GM19239 (cell line): Measurements from ENCODE around the gene PEAK1.

Experiments used
- DNase-seq: peaks from one replicate; pipeline ENCODE4 v3.0.0; 2011; ENCODE audit warnings: low spot score; ENCODE audit not compliant: insufficient read length
- FAIRE-seq: peaks from 2 replicates; lab custom pipeline; 2011; peaks lifted over from hg19 to GRCh38; lab: Jason Lieb, UNC

Gene PEAK1

GRCh38 chr15:77247116-77247515 is 172.8 kb downstream of the PEAK1 start:
- FAIRE-seq = no peak
- no peak for DNase-seq

DNA sequence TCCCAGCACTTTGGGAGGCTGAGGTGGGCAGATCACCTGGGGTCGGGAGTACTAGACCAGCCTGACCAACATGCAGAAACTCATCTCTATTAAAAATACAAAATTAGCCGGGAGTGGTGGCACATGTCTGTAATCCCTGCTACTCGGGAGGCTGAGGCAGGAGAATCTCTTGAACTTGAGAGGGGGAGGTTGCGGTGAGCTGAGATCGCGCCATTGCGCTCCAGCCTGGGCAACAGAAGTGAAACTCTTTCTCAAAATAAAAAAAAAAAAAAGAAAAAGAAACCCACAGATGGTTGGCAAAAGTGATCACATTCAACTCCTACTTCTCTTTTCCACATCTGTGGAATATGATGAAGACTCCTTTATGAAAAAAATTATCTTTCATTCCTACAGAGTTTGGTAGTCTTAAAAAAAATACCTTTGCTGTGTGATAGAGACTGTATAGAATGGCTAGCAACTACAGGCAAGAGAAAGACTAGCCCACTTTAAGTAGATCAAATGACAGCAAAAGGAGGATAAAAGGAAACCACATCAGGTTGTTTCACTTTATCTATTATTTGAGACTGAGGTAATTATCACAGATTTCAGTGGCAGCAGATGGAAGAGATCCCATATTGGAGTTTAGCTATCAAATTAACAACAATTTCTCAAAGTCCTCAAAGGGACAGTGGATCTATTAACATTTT is 176.0 kb downstream of the PEAK1 start:
- DNase-seq (no peak), FAIRE-seq (peak; percentile 49)

GRCh38 chr15:77243135-77243534 is 176.8 kb downstream of the PEAK1 start:
- FAIRE-seq = no peak
- no peak for DNase-seq

DNA sequence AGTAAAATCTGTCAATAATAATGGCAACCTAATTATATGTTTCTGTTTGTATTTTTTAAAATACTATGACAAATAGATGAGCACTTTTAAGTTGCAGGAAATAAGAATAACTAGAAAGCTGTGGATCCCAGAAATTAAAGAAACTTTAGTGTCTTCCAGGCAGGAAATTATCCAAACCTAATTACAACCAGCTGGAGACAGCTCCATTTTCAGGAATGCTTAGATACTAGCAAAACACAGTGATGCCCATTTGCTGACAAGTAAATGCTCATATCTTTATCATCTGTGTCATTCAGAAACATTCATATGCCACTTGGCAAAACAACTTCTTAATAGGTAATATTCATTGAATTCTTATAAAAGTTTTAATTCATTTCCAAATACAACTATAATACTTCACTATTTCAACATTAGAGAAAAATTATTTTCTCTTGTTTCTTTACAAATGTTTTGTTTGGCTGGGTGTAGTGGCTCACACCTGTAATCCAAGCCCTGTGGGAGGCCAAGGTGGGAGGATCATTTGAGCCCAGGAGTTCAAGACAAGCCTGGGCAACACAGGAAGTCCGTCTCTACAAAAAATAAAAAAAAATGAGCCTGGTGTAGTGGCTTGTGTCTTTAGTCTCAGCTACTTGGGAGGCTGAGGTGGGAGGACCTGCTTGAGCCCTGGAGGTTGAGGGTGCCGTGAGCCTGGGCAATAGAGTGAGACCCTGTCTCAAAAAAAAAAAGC is 179.9 kb downstream of the PEAK1 start:
- FAIRE-seq (no peak), DNase-seq (no peak)

DNA sequence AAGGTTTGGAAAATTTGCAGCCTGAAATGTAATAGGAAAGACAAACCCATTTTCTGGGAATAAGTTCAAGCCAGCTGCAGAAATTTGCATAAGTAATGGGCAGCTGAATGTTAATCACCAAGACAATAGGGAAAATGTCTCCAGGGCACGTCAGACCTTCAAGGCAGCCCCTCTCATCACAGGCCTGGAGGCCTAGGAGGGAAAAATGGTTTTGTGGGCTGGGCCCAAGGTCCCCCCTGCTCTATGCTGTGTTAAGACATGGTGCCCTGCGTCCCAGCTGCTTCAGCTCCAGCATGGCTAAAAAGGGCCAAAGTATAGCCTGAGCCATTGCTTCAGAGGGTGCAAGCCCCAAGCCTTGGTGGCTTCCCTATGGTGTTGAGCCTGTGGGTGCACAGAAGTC is 184.3 kb downstream of the PEAK1 start:
- FAIRE-seq (no peak), DNase-seq (no peak)

GRCh38 chr15:77228828-77229227 is 191.1 kb downstream of the PEAK1 start:
- FAIRE-seq (no peak), DNase-seq (no peak)

- FAIRE-seq = no peak
Measured at GRCh38 chr15:77226652-77227051, 193.3 kb downstream of the PEAK1 start.

GRCh38 chr15:77225646-77226045 is 194.3 kb downstream of the PEAK1 start:
- no peak for DNase-seq
- no peak for FAIRE-seq

More at GRCh38 chr15:77226652-77227051, 193.3 kb downstream of the PEAK1 start:
- no peak for DNase-seq

GRCh38 chr15:77225088-77225487 is 194.8 kb downstream of the PEAK1 start:
- DNase-seq (no peak), FAIRE-seq (no peak)

GRCh38 chr15:77224352-77224751 is 195.6 kb downstream of the PEAK1 start:
- no peak for DNase-seq

DNA sequence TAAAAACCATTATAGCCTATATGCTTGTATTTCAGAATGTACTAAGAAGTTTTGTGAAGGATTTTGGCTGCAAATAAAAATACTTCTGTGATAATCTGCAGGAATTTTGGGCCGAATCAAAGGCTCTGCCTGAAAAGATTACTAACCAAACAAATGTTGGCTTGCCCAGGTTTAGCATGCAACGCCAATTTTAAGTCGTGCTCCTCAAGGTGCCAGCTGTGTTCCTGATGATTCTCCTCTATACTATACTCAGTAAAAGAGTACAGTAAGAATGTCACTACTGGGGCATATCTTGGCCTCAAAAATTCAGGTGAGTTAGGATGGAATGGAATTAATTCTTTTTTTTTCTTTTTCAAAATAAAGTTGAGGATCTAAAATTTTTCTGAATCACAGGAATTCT is 198.2 kb downstream of the PEAK1 start:
- DNase-seq (no peak), FAIRE-seq (no peak)

More at GRCh38 chr15:77224352-77224751, 195.6 kb downstream of the PEAK1 start:
- peak; percentile 4 for FAIRE-seq

DNA sequence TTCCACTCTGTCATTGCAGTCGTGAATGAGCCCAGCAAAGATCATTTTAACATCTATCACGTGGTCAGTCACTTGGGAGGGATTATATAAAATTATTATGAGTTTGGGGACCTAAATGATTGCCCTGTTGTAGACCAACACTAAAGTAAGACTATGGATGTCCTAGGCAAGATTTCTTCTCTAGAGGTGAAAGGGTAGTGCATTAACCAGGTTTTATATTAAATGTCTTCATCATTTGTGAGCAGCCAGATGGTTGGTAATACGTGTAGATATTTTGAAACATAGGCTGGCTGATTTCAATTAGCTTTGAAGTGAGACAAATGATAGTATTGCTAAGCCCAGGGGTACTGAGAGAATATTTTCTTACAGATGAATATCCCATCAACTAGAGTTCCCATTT is 198.7 kb downstream of the PEAK1 start:
- FAIRE-seq (no peak), DNase-seq (no peak)

- FAIRE-seq (no peak), DNase-seq (no peak)
Measured at GRCh38 chr15:77219841-77220240, 200.1 kb downstream of the PEAK1 start.

GRCh38 chr15:77209221-77209620 is 210.7 kb downstream of the PEAK1 start:
- no peak for FAIRE-seq

DNA sequence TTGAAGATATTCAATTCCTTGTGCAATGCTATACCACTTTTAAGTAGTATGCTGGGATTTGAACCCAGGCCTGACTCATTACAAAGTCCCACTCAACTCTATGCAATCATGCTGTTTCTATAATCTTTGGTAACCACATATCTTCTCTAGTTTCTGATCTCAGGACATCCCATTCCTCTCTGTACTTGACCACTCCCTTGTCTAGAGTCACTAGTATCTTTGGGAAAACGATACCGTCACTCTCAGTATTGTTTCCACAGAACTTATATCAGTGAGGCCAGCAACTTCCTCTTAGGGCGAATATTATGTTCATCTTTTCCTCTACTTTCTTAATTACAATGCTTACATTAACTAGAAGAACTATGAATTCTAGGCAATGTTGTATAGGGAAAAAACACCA is 211.7 kb downstream of the PEAK1 start:
- FAIRE-seq = no peak

More at GRCh38 chr15:77209221-77209620, 210.7 kb downstream of the PEAK1 start:
- DNase-seq = no peak

GRCh38 chr15:77201665-77202064 is 218.2 kb downstream of the PEAK1 start:
- no peak for FAIRE-seq
- DNase-seq = no peak

More for the DNA sequence above, 211.7 kb downstream of the PEAK1 start:
- no peak for DNase-seq

GRCh38 chr15:77196381-77196780 is 223.5 kb downstream of the PEAK1 start:
- FAIRE-seq (no peak), DNase-seq (no peak)

DNA sequence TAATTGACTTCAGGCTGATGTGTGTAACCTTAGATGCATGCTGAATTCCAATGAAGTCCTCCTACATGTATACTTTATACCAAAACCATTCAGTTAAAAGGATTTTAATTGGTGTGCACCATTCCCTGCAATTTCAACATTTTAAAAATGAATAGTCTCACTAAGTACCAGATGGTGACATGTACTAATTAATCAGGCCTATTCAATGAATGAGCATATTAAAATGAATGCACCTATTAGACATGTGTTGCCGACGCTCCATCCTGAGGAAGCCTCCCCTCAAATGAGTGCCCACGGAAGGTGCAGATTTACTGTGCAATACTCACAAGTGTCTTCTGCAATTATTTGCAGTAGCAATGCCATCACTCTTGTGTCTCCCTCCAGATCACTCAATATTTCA is 224.3 kb downstream of the PEAK1 start:
- DNase-seq (no peak), FAIRE-seq (no peak)

DNA sequence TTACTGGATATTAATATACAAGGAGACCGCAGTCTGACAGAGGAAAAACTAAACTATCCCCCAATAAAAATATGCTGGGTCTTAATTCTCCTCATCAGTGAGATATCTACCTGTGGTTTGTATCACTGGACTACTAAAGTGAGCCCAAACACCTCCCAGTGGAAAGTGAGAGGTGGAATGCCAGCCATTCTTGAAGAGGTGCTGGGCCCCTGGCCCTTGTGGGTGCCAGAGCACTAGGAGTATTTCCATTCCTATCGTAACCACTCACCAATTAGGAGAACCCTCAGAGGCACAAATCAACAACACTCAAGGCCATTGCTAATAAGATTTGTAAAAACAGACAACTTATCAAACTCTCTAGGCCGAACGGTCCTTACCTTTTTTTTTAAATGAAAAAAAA is 227.5 kb downstream of the PEAK1 start:
- DNase-seq (no peak), FAIRE-seq (no peak)

GRCh38 chr15:77191230-77191834 is 228.6 kb downstream of the PEAK1 start:
- FAIRE-seq = peak; percentile 35

DNA sequence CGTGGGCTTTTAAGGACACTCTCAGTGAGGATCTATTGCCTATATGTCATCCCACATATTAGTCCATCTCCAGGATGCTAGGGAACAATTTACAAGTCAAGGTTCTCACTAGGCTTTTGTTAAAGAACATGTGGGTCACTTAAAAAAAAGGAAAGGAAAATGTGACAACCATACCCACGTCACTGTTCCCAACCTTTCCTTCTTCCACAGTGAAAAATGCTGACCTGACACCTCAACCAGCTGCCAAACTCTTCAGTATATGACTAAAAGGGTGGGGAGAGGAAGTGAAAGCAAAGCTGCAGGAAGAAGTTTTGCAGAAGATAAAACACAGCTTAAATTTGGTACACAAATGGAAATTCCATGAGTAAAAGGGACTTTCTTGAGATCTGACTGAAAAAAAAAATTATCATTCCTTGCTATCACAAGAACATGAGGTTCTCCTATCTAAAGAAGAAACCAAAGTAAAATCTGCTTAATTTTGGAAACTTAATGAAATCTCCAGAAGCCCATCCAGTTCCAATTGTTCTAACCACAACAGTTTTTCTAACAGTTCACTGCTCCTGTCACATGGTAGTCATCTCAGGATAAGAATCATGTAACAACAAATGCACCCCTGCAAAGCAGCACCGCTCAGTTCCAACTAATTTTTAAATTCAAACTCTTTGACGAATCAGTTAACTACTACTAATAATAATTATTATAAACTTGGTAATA is 232.0 kb downstream of the PEAK1 start:
- peak; percentile 15 for DNase-seq
- peak; percentile 94 for FAIRE-seq

More at GRCh38 chr15:77191230-77191834, 228.6 kb downstream of the PEAK1 start:
- DNase-seq = no peak
